Panc1 (cell line): ENCODE measurements around the gene CHRDL1. TPM values are rescaled to one million over a fixed set of nuclear protein-coding genes. Genes with fewer than 3 reads are reported as not detected.

ENCODE experiments used
- ATAC-seq: fragments of 200-7000 bp; cut with Tn5 transposase; 2 replicates; pipeline ENCODE4 v1.9.1; 2020; ENCODE audit warnings: mild to moderate bottlenecking, moderate library complexity
- BruUV-seq: library from RNA; stranded (reverse); fragments of 400-500 nt; replicated peaks from 2 replicates; lab custom pipeline; 2021; lab: Mats Ljungman, UMichigan
- CTCF ChIA-PET: fragments of 300-600 bp; sonication (Branson Sonifier 250); formaldehyde crosslinking; loops from one replicate; lab custom pipeline; 2022; ENCODE audit warnings: antibody characterized with exemption; lab: Charles Lee
- POLR2A ChIA-PET: fragments of 300-600 bp; sonication (Branson Sonifier 250); formaldehyde crosslinking; loops from one replicate; lab custom pipeline; 2022; ENCODE audit warnings: antibody characterized with exemption; lab: Charles Lee
- DNase-seq: peaks from one replicate; pipeline ENCODE4 v3.0.0-alpha.2; 2010; ENCODE audit warnings: low read depth, low spot score
- H3K27ac ChIP-seq: 2 replicates; pipeline ENCODE4 v1.5.1; 2011; ENCODE audit warnings: mild to moderate bottlenecking, low read length, inconsistent platforms
- H3K27me3 ChIP-seq: fragments of 200-500 bp; sonication (Bioruptor generic); 2 replicates; pipeline ENCODE4 v1.6.0; 2014; ENCODE audit warnings: low read length, inconsistent platforms; ENCODE audit not compliant: control insufficient read depth, insufficient read depth
- H3K36me3 ChIP-seq: fragments of 200-500 bp; sonication (Bioruptor generic); 2 replicates; pipeline ENCODE4 v1.5.1; 2014; ENCODE audit warnings: inconsistent platforms, mild to moderate bottlenecking, low read length, moderate library complexity; ENCODE audit not compliant: control insufficient read depth, insufficient read depth
- H3K4me1 ChIP-seq: 2 replicates; pipeline ENCODE4 v1.5.1; 2011; ENCODE audit warnings: inconsistent platforms, mild to moderate bottlenecking, low read length, moderate library complexity; ENCODE audit not compliant: control insufficient read depth, insufficient read depth
- H3K4me3 ChIP-seq, 2 experiments: 2 replicates each; pipeline ENCODE4 v1.5.1; 2011 to 2012; ENCODE audit warnings: low read depth in 2 of 2, low read length in 2 of 2, mild to moderate bottlenecking in 2 of 2, inconsistent platforms in 1 of 2, moderate library complexity in 1 of 2
- H3K9me3 ChIP-seq: fragments of 200-500 bp; sonication (Bioruptor generic); 2 replicates; pipeline ENCODE4 v1.5.1; 2014; ENCODE audit warnings: low read depth, mild to moderate bottlenecking, inconsistent platforms, low read length, moderate library complexity; ENCODE audit not compliant: control insufficient read depth, insufficient read depth
- POLR2AphosphoS5 ChIP-seq: IDR thresholded peaks from 2 replicates; pipeline ENCODE4 v1.6.1; 2012; ENCODE audit warnings: mild to moderate bottlenecking, low read depth, low read length, moderate library complexity
- SIN3A ChIP-seq: IDR thresholded peaks from 2 replicates; pipeline ENCODE4 v1.6.1; 2012; ENCODE audit warnings: low read depth, mild to moderate bottlenecking, low read length, moderate library complexity, borderline replicate concordance; ENCODE audit not compliant: insufficient read depth
- TCF7L2 ChIP-seq: IDR thresholded peaks from 2 replicates; pipeline ENCODE4 v1.6.1; 2011; ENCODE audit warnings: mild to moderate bottlenecking, low read depth, low read length, inconsistent platforms
- in situ Hi-C: cut with HindIII; loops from 2 replicates; pipeline ENCODE4 v1.10.0; 2016; ENCODE audit warnings: low sequenced_read_pairs, low pct_unique_long_range_greater_than_20kb
- intact Hi-C: fragments of 100-400 bp; cut with micrococcal nuclease; formaldehyde crosslinking; loops from one replicate; pipeline ENCODE4 v1.10.0; 2022; ENCODE audit not compliant: unreplicated experiment
- total RNA-seq: library from RNA; stranded (reverse); gene quantifications from one replicate; pipeline ENCODE4 v1.2.1, GENCODE V29; 2021; ENCODE audit not compliant: unreplicated experiment
- TF ChIP-seq, protein P1 (sequence below), 2 experiments: IDR thresholded peaks; 2 replicates each; pipeline ENCODE4 v1.6.1; 2011 to 2012; ENCODE audit warnings: low read depth in 2 of 2, control low read depth in 1 of 2, low read length in 1 of 2, mild to moderate bottlenecking in 1 of 2, moderate library complexity in 1 of 2; ENCODE audit not compliant: insufficient read depth in 1 of 2
- TF ChIP-seq, protein P2 (sequence below): fragments of 450-650 bp; IDR thresholded peaks from 2 replicates; pipeline ENCODE4 v1.5.1; 2017; ENCODE audit warnings: mild to moderate bottlenecking

CHRDL1 gene
- total RNA-seq, 1 experiment from 2014 or later: 0.08 TPM

DNA sequence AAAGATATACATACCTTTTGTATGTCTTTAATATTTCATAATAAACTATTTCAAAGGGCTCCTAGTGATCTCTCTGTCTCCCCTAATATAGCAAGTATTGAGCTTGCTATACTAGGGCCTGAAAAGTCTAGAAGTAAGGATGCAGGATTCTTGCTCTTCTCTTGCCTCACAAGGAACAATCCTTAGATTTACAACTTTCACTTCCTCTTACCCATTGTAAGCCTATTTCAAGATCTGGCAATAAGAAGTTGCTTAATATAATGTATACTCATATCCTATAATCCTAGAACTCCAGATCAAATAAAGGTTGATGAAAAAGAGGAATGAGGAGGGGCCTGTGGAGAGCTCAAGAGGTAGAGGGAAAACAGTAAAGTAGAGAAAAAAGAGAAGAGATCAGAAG lies 40.8 kb upstream of the CHRDL1 start:
- no peaks in the 10 kb centered on the region for H3K36me3 ChIP-seq
- no peak overlapping the region for H3K4me3 ChIP-seq
- DNase-seq (no peak), ATAC-seq (no peak)
- no peaks in the 10 kb centered on the region for H3K27me3 ChIP-seq
- POLR2A ChIA-PET: no interaction called here
- BruUV-seq: no TSS peak
- CTCF ChIA-PET: interaction anchor here (0.7 to 1.4 kb wide), 2 partner anchors 9 to 11 kb away, joined by 4 to 6 read pairs; no protein-coding TSS in a partner anchor
- H3K4me1 ChIP-seq: no peaks in the 10 kb centered on the region
- intact Hi-C loops (no loop called here), in situ Hi-C loops (no loop called here)
- H3K27ac ChIP-seq: no peak overlapping the region
- no peaks in the 10 kb centered on the region for H3K9me3 ChIP-seq
- TF ChIP-seq TCF7L2 (no peak), SIN3A (no peak), POLR2AphosphoS5 (no peak)
- TF ChIP-seq, protein P1, sequence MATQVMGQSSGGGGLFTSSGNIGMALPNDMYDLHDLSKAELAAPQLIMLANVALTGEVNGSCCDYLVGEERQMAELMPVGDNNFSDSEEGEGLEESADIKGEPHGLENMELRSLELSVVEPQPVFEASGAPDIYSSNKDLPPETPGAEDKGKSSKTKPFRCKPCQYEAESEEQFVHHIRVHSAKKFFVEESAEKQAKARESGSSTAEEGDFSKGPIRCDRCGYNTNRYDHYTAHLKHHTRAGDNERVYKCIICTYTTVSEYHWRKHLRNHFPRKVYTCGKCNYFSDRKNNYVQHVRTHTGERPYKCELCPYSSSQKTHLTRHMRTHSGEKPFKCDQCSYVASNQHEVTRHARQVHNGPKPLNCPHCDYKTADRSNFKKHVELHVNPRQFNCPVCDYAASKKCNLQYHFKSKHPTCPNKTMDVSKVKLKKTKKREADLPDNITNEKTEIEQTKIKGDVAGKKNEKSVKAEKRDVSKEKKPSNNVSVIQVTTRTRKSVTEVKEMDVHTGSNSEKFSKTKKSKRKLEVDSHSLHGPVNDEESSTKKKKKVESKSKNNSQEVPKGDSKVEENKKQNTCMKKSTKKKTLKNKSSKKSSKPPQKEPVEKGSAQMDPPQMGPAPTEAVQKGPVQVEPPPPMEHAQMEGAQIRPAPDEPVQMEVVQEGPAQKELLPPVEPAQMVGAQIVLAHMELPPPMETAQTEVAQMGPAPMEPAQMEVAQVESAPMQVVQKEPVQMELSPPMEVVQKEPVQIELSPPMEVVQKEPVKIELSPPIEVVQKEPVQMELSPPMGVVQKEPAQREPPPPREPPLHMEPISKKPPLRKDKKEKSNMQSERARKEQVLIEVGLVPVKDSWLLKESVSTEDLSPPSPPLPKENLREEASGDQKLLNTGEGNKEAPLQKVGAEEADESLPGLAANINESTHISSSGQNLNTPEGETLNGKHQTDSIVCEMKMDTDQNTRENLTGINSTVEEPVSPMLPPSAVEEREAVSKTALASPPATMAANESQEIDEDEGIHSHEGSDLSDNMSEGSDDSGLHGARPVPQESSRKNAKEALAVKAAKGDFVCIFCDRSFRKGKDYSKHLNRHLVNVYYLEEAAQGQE (IDR thresholded peaks at IDR 0.05; ENCODE audit: insufficient read depth in 1 of 2, low read depth in 2 of 2, low read length in 1 of 2): no peak
- TF ChIP-seq, protein P2, sequence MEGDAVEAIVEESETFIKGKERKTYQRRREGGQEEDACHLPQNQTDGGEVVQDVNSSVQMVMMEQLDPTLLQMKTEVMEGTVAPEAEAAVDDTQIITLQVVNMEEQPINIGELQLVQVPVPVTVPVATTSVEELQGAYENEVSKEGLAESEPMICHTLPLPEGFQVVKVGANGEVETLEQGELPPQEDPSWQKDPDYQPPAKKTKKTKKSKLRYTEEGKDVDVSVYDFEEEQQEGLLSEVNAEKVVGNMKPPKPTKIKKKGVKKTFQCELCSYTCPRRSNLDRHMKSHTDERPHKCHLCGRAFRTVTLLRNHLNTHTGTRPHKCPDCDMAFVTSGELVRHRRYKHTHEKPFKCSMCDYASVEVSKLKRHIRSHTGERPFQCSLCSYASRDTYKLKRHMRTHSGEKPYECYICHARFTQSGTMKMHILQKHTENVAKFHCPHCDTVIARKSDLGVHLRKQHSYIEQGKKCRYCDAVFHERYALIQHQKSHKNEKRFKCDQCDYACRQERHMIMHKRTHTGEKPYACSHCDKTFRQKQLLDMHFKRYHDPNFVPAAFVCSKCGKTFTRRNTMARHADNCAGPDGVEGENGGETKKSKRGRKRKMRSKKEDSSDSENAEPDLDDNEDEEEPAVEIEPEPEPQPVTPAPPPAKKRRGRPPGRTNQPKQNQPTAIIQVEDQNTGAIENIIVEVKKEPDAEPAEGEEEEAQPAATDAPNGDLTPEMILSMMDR: no peak

DNA sequence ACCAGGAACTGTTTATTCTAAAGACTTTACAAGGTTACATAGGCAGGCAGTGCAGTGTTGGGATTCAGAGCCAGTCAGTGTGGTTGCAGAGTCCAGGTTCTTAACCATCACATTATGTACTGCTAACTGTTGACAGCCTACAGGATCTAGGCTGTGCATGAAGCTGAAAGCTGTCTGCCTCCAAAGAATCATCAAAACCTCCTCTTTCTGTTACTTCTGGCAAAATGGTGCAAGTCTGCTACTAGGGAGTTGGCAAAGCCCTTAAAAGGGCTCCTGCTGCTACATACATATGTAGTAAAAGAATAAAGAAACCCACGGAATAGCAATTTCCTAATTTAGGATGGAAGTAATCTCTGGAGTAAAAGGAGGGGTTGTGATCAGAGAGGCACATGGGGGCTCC lies 40.4 kb upstream of the CHRDL1 start:
- no peak for DNase-seq
- Histone ChIP-seq H3K4me3 (no peak overlapping the region), H3K4me1 (no peaks in the 10 kb centered on the region), H3K27ac (no peak overlapping the region), H3K36me3 (no peaks in the 10 kb centered on the region), H3K27me3 (no peaks in the 10 kb centered on the region), H3K9me3 (no peaks in the 10 kb centered on the region)
- no TSS peak for BruUV-seq
- CTCF ChIA-PET: no interaction called here
- intact Hi-C loops (no loop called here), in situ Hi-C loops (no loop called here)
- ATAC-seq: no peak
- POLR2A ChIA-PET: no interaction called here
- no peak for TF ChIP-seq SIN3A
- TF ChIP-seq TCF7L2: no peak
- TF ChIP-seq, protein P2: no peak
- TF ChIP-seq POLR2AphosphoS5: no peak
- TF ChIP-seq, protein P1 (IDR thresholded peaks at IDR 0.05; ENCODE audit: insufficient read depth in 1 of 2, low read depth in 2 of 2, low read length in 1 of 2): no peak
